G401 (cell line): ENCODE data around the gene LIX1. TPM values are rescaled to one million over a fixed set of nuclear protein-coding genes. Genes with fewer than 3 reads are reported as not detected.
"Not testable (repeated sequence)": the region's sequence is repeated elsewhere in the genome, so short reads cannot be mapped to it uniquely, and the experiment has no call there.

Source experiments
- DNase-seq: peaks from one replicate; pipeline ENCODE4 v3.0.0-alpha.2; 2015; ENCODE audit warnings: low spot score
- in situ Hi-C: cut with HindIII; loops from 2 replicates; pipeline ENCODE4 v1.10.0; 2016; ENCODE audit warnings: low sequenced_read_pairs, mixed read lengths
- total RNA-seq: library from RNA; depleted of rRNA; stranded (reverse); fragments of >200 nt; shearing (Covaris generic); gene quantifications from 2 replicates; pipeline ENCODE4 v1.2.3, GENCODE V29; 2014

The LIX1 gene
- total RNA-seq, 1 experiment from 2014 or later = 1.0 TPM

- DNase-seq = no peak
- in situ Hi-C loops = loop anchor here (25.0 kb wide), 1 partner anchor 412 kb away; no protein-coding TSS in a partner anchor
Observed at GRCh38 chr5:97149709-97150108, 7.3 kb upstream of the LIX1 start.

- in situ Hi-C loops = no loop called here
Observed at GRCh38 chr5:97148288-97148687, 5.9 kb upstream of the LIX1 start.

GRCh38 chr5:97143704-97144103 is 1.3 kb upstream of the LIX1 start:
- no peak for DNase-seq
- in situ Hi-C loops = no loop called here

More at GRCh38 chr5:97148288-97148687, 5.9 kb upstream of the LIX1 start:
- DNase-seq = no peak

- in situ Hi-C loops = no loop called here
- no peak for DNase-seq
Observed at GRCh38 chr5:97141539-97141938, 872 bp downstream of the LIX1 start.

- no peak for DNase-seq
- in situ Hi-C loops = no loop called here
Observed at GRCh38 chr5:97141031-97141430, 1.4 kb downstream of the LIX1 start.

GRCh38 chr5:97140250-97140649 is 2.2 kb downstream of the LIX1 start:
- in situ Hi-C loops = not testable (repeated sequence)
- peak; percentile 34 for DNase-seq

- DNase-seq = no peak
- in situ Hi-C loops = no loop called here
Observed at GRCh38 chr5:97136475-97136874, 5.9 kb downstream of the LIX1 start.

GRCh38 chr5:97135868-97136267 is 6.5 kb downstream of the LIX1 start:
- no peak for DNase-seq
- in situ Hi-C loops = no loop called here

GRCh38 chr5:97134634-97135033 is 7.8 kb downstream of the LIX1 start:
- DNase-seq = no peak
- in situ Hi-C loops = no loop called here

- no peak for DNase-seq
- in situ Hi-C loops = no loop called here
Observed at GRCh38 chr5:97133101-97133500, 9.3 kb downstream of the LIX1 start.

- in situ Hi-C loops = no loop called here
- no peak for DNase-seq
Observed at GRCh38 chr5:97131921-97132320, 10.5 kb downstream of the LIX1 start.

- in situ Hi-C loops = no loop called here
- DNase-seq = no peak
Observed at GRCh38 chr5:97131139-97131710, 11.2 kb downstream of the LIX1 start.

GRCh38 chr5:97127727-97128126 is 14.7 kb downstream of the LIX1 start:
- DNase-seq = no peak
- in situ Hi-C loops = no loop called here

GRCh38 chr5:97125125-97125683 is 17.2 kb downstream of the LIX1 start:
- in situ Hi-C loops = no loop called here
- DNase-seq = no peak

GRCh38 chr5:97124335-97124734 is 18.1 kb downstream of the LIX1 start:
- in situ Hi-C loops = no loop called here
- DNase-seq = no peak

GRCh38 chr5:97121848-97122247 is 20.6 kb downstream of the LIX1 start:
- no peak for DNase-seq

GRCh38 chr5:97120195-97120594 is 22.2 kb downstream of the LIX1 start:
- in situ Hi-C loops = no loop called here
- DNase-seq = no peak

More at GRCh38 chr5:97121848-97122247, 20.6 kb downstream of the LIX1 start:
- in situ Hi-C loops = no loop called here

- DNase-seq = no peak
- in situ Hi-C loops = no loop called here
Observed at GRCh38 chr5:97119007-97119390, 23.4 kb downstream of the LIX1 start.

- in situ Hi-C loops = no loop called here
Observed at GRCh38 chr5:97118261-97119006, 24.0 kb downstream of the LIX1 start.

GRCh38 chr5:97115932-97116331 is 26.5 kb downstream of the LIX1 start:
- in situ Hi-C loops = no loop called here
- DNase-seq = no peak

More at GRCh38 chr5:97118261-97119006, 24.0 kb downstream of the LIX1 start:
- no peak for DNase-seq

- in situ Hi-C loops = no loop called here
- no peak for DNase-seq
Observed at GRCh38 chr5:97112230-97112629, 30.2 kb downstream of the LIX1 start.
